ENCODE measurements around the gene TANGO2.
"Not testable (repeated sequence)": the region's sequence is repeated elsewhere in the genome, so short reads cannot be mapped to it uniquely, and the experiment has no call there.

TANGO2 gene

DNA sequence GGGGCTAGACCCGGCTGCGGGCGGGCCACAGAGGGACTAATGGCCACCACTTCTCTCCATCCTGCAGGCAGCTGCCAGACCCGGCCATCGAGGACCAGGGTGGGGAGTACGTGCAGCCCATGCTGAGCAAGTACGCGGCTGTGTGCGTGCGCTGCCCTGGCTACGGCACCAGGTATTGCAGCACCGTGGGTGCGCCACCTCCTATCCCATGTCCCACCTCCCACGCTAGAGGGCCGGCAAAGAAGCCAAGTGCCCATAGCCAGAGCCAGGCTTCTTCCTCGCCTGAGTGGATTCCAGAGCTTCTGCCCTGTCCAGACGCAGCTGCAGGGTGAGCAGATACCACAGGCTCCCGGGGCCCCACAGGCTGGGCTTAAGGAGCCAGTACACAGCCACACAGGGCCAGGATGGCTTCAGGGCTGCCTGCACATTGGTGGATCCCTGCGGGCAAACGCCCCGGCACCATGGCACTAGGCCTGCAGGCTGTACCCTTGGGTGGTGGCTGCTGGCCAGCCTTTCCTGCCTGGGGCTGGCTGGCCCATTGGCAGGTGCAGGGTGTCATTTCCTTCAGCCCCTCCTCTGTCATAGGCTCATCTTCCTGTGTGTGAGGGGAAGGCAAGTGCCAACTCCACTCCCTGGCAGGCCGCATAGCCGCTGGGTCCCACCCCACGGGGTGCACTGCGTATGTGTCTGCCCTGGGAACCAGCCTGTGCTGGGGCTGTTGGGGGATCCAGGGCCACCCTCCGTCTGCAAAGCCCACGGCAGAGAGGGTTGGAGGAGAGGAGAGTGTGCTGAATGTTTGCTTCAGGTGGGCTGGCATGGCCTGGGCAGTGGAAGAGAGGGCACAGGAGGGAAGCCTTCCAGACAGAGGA is 42.6 kb downstream of the TANGO2 start:
- TF ChIP-seq POLR2A (IDR thresholded peaks at IDR 0.05; ENCODE audit: extremely low read depth, insufficient read length) (no peak), MYC (IDR thresholded peaks at IDR 0.05; ENCODE audit: low read depth, low read length) (no peak)
- TF ChIP-seq, protein P1, sequence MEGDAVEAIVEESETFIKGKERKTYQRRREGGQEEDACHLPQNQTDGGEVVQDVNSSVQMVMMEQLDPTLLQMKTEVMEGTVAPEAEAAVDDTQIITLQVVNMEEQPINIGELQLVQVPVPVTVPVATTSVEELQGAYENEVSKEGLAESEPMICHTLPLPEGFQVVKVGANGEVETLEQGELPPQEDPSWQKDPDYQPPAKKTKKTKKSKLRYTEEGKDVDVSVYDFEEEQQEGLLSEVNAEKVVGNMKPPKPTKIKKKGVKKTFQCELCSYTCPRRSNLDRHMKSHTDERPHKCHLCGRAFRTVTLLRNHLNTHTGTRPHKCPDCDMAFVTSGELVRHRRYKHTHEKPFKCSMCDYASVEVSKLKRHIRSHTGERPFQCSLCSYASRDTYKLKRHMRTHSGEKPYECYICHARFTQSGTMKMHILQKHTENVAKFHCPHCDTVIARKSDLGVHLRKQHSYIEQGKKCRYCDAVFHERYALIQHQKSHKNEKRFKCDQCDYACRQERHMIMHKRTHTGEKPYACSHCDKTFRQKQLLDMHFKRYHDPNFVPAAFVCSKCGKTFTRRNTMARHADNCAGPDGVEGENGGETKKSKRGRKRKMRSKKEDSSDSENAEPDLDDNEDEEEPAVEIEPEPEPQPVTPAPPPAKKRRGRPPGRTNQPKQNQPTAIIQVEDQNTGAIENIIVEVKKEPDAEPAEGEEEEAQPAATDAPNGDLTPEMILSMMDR (IDR thresholded peaks at IDR 0.05; ENCODE audit: low read depth, low read length) = no peak
- no peak for DNase-seq (ENCODE audit: low read depth)
- H3K4me3 ChIP-seq (ENCODE audit: low read depth, low read length) = no peak overlapping the region

GRCh38 chr22:20064140-20064480 is 43.2 kb downstream of the TANGO2 start:
- H3K4me3 ChIP-seq (ENCODE audit: low read depth, low read length) = no peak overlapping the region
- DNase-seq (ENCODE audit: low read depth) = no peak
- TF ChIP-seq MAX (IDR thresholded peaks at IDR 0.05; ENCODE audit: low read depth, low read length) (no peak), MYC (IDR thresholded peaks at IDR 0.05; ENCODE audit: low read depth, low read length) (no peak), POLR2A (IDR thresholded peaks at IDR 0.05; ENCODE audit: extremely low read depth, insufficient read length) (no peak)
- TF ChIP-seq, protein P1 (IDR thresholded peaks at IDR 0.05; ENCODE audit: low read depth, low read length) = no peak

- no peak for DNase-seq (ENCODE audit: low read depth)
- H3K4me3 ChIP-seq (ENCODE audit: low read depth, low read length) = no peak overlapping the region
- TF ChIP-seq, protein P1 (IDR thresholded peaks at IDR 0.05; ENCODE audit: low read depth, low read length) = no peak
- TF ChIP-seq POLR2A (IDR thresholded peaks at IDR 0.05; ENCODE audit: extremely low read depth, insufficient read length) (no peak), MAX (IDR thresholded peaks at IDR 0.05; ENCODE audit: low read depth, low read length) (no peak), MYC (IDR thresholded peaks at IDR 0.05; ENCODE audit: low read depth, low read length) (no peak)
Measured at GRCh38 chr22:20064545-20065262, 43.8 kb downstream of the TANGO2 start.

- no peak overlapping the region for H3K4me3 ChIP-seq (ENCODE audit: low read depth, low read length)
- TF ChIP-seq MYC (IDR thresholded peaks at IDR 0.05; ENCODE audit: low read depth, low read length) (no peak), MAX (IDR thresholded peaks at IDR 0.05; ENCODE audit: low read depth, low read length) (no peak), POLR2A (IDR thresholded peaks at IDR 0.05; ENCODE audit: extremely low read depth, insufficient read length) (no peak)
- TF ChIP-seq, protein P1 (IDR thresholded peaks at IDR 0.05; ENCODE audit: low read depth, low read length) = no peak
- DNase-seq (ENCODE audit: low read depth) = no peak
Measured at GRCh38 chr22:20065896-20066616, 45.1 kb downstream of the TANGO2 start.

DNA sequence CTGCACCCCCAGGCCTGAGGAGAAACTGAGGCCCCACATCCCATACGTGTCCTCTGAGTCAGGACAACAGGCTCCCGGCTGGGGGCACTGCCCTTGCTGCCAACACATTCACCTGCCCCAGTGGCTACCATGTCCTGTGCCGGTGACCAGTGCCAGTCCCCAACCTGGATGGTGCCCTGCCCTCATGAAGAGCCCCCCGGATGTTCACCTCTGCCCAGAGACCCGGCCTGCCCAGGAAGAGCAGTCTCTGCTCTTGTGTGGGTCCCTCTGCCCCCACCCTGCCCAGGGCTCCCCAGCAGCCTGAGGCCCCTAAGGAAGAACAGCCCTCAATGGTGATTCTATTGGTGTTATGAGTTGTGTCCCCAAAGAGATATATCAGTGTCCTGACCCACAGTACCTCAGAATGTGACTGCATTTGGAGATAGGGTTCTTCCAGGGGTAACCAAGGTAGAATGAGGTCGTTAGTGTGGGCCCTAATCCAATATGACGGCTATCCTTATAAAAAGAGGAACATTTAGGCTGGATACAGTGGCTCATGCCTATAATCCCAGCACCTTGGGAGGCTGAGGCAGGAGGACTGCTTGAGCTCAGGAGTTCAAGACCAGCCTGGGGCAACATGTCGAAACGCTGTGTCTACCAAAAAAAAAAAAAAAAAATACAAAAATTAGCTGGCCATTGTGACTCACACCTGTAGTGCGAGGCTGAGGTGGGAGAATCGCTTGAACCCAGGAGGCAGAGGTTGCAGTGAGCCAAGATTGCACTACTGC is 45.9 kb downstream of the TANGO2 start:
- no peak overlapping the region for H3K4me3 ChIP-seq (ENCODE audit: low read depth, low read length)
- TF ChIP-seq POLR2A (IDR thresholded peaks at IDR 0.05; ENCODE audit: extremely low read depth, insufficient read length) (no peak), MYC (IDR thresholded peaks at IDR 0.05; ENCODE audit: low read depth, low read length) (no peak), MAX (IDR thresholded peaks at IDR 0.05; ENCODE audit: low read depth, low read length) (no peak)
- TF ChIP-seq, protein P1 (IDR thresholded peaks at IDR 0.05; ENCODE audit: low read depth, low read length) = no peak
- DNase-seq (ENCODE audit: low read depth) = no peak

- not testable (repeated sequence) for H3K4me3 ChIP-seq (ENCODE audit: low read depth, low read length)
Measured at GRCh38 chr22:20067384-20067682, 46.4 kb downstream of the TANGO2 start.

More at GRCh38 chr22:20067384-20067682, 46.4 kb downstream of the TANGO2 start:
- DNase-seq (ENCODE audit: low read depth) = not testable (repeated sequence)

All from NB4 (cell line).